ENCODE results near the gene FUT6. TPM values are rescaled to one million over a fixed set of nuclear protein-coding genes. Genes with fewer than 3 reads are reported as not detected.
"Not testable (repeated sequence)": the region's sequence is repeated elsewhere in the genome, so short reads cannot be mapped to it uniquely, and the experiment has no call there.

The FUT6 gene
- total RNA-seq, 1 donor = not detected

DNA sequence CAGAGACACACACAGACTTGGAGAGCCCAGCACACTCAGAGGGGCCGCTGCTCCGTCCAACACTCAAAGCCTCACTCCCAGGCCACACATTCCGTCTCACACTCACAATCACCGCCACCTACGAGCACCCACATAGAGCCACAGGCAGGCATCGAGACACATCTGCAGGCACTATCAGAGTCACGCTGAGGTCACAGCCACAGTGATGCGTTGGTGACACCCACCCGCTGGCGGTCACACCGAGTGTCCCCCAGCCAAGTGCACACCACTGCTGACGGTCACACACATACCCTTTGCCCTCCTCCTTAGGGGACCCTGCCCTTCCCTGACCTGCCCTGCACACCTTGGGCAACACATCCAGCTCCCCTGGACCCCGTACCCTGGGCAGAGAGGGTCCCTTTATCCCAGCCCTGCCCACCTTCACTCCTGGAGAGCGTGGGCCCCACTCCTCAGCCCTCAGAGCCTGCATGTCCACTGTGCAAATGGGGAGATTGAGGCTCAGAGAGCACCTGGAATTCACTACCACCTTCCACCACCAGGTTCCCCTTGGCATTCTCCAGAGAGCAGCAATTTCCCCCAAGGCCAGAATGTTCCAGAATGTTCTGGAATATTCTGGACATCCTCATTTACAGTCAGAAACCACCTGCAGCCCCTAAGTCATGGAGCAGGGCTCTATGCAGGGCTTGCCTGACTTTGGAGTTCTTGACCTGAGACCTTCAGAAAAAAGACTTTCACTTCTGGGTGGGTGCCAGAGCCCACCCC lies 25.4 kb upstream of the FUT6 start:
- no peak for DNase-seq (ENCODE audit: low read depth)
- TF ChIP-seq, protein P1, sequence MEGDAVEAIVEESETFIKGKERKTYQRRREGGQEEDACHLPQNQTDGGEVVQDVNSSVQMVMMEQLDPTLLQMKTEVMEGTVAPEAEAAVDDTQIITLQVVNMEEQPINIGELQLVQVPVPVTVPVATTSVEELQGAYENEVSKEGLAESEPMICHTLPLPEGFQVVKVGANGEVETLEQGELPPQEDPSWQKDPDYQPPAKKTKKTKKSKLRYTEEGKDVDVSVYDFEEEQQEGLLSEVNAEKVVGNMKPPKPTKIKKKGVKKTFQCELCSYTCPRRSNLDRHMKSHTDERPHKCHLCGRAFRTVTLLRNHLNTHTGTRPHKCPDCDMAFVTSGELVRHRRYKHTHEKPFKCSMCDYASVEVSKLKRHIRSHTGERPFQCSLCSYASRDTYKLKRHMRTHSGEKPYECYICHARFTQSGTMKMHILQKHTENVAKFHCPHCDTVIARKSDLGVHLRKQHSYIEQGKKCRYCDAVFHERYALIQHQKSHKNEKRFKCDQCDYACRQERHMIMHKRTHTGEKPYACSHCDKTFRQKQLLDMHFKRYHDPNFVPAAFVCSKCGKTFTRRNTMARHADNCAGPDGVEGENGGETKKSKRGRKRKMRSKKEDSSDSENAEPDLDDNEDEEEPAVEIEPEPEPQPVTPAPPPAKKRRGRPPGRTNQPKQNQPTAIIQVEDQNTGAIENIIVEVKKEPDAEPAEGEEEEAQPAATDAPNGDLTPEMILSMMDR (IDR thresholded peaks at IDR 0.05; ENCODE audit: insufficient read depth, low read depth, low read length) = no peak
- no peak overlapping the region for H3K4me3 ChIP-seq (ENCODE audit: low read depth, low read length)

DNA sequence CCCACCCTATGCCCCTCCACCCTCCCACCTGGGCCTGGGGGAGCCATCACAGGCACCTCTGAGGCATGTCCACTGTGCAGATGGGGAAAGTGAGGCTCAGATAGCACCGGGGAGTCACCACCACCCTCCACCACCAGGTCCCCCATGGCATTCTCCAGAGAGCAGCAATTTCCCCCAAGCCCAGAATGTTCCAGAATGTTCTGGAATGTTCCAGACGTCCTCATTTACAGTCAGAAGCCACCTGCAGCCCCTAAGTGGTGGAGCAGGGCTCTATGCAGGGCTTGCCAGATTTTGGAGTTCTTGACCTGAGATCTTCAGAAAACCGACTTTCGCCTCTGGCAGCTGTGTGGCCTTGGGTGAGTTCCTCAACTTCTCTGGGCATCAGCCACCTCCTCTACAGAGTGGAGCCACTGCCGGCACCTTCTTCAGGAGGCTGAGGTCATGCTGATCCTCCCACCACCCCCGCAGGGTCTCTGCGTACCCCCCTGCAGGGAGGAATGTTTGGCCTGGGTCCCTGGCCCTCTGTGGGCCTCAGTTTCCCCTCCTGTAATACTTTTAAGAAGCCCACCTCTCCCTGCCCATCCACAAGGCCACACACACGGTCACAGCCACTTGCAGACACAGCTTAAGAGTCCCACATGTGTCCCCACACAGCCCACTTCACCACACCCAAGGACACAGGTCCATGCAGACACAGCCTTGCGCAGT lies 24.7 kb upstream of the FUT6 start:
- no peak overlapping the region for H3K4me3 ChIP-seq (ENCODE audit: low read depth, low read length)
- TF ChIP-seq, protein P1 (IDR thresholded peaks at IDR 0.05; ENCODE audit: insufficient read depth, low read depth, low read length) = no peak
- no peak for DNase-seq (ENCODE audit: low read depth)

GRCh38 chr19:5863030-5863665 lies 23.6 kb upstream of the FUT6 start:
- no peak overlapping the region for H3K4me3 ChIP-seq (ENCODE audit: low read depth, low read length)
- TF ChIP-seq, protein P1 (IDR thresholded peaks at IDR 0.05; ENCODE audit: insufficient read depth, low read depth, low read length) = no peak
- DNase-seq (ENCODE audit: low read depth) = no peak

DNA sequence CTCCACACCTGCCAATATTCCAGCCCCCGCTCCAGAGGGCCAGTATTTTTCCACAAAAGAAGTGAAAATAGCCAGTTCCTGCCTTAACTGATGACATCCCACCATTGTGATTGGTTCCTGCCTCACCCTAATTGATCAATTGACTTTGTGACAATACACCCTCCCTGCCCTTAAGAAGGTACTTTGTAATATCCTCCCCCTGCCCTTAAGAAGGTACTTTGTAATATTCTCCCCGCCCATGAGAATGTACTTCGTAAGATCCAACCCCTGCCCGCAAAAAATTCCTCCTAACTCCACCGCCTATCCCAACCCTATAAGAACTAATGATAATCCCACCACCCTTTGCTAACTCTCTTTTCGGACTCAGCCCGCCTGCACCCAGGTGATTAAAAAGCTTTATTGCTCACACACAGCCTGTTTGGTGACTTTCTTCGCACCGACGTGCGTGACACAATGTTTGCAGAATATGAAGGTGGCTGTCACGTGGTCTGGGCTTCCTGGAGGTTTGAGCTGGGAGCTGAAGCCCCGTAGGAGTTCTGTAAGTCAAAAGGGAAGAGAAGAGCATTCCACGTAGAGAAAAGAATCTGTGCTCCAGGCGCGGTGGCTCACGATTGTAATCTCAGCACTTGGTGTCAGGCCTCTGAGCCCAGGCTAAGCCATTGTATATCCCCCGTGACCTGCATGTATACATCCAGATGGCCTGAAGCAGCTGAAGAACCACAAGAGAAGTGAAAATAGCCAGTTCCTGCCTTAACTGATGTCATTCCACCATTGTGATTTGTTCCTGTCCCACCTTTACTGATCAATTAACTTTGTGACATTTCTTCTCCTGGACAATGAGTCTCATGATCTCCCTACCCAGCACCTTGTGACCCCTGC lies 17.9 kb upstream of the FUT6 start:
- no peak overlapping the region for H3K4me3 ChIP-seq (ENCODE audit: low read depth, low read length)
- TF ChIP-seq, protein P1 (IDR thresholded peaks at IDR 0.05; ENCODE audit: insufficient read depth, low read depth, low read length) = no peak
- no peak for DNase-seq (ENCODE audit: low read depth)

GRCh38 chr19:5855151-5855550 lies 15.6 kb upstream of the FUT6 start:
- DNase-seq (ENCODE audit: low read depth) = not testable (repeated sequence)

DNA sequence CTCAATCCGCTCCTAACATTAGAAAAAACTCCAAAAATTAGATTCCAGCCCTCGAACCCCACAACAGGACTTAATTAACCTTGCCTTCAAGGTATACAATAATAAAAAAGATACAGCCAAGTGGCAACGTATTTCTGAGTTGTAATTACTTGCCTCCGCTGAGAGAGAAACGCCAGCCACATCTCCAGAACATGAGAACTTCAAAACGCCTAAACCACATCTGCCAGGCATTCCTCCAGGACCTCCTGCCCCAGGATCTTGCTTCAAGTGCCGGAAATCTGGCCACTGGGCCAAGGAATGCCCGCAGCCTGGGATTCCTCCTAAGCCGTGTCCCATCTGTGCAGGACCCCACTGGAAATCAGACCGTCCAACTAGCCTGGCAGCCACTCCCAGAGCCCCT lies 14.6 kb upstream of the FUT6 start:
- not testable (repeated sequence) for DNase-seq (ENCODE audit: low read depth); H3K4me3 ChIP-seq (ENCODE audit: low read depth, low read length)

More at GRCh38 chr19:5855151-5855550, 15.6 kb upstream of the FUT6 start:
- H3K4me3 ChIP-seq (ENCODE audit: low read depth, low read length) = not testable (repeated sequence)

- DNase-seq (ENCODE audit: low read depth) = no peak
- TF ChIP-seq, protein P1 (IDR thresholded peaks at IDR 0.05; ENCODE audit: insufficient read depth, low read depth, low read length) = no peak
- no peak within 1 kb of the TSS for H3K4me3 ChIP-seq (ENCODE audit: low read depth, low read length)
Measured at GRCh38 chr19:5851302-5851701, 11.8 kb upstream of the FUT6 start, which contains the start of gene FUT3. Gene FUT3, minus strand, starts transcription at chr19:5851449.
